Activated CD8-positive, alpha-beta memory T cell treated with anti-CD3 and anti-CD28 coated beads, Interleukin-2, amount 10 ng/mL, durations not matched to agents 7 days and 5 days (primary cell): Measurements from ENCODE around the gene CDH4. TPM values are rescaled to one million over a fixed set of nuclear protein-coding genes. Genes with fewer than 3 reads are reported as not detected.

Experiments used
- ATAC-seq: fragments of 150-1000 bp; cut with Tn5 transposase; one replicate; pipeline ENCODE4 v1.10.0; 2021; ENCODE audit warnings: moderate library complexity
- CTCF ChIA-PET: fragments of 350-600 bp; sonication (Branson Sonifier 250); formaldehyde crosslinking; loops from one replicate; lab custom pipeline; 2021; ENCODE audit warnings: antibody characterized with exemption; lab: Charles Lee
- DNase-seq: peaks from one replicate; pipeline ENCODE4 v3.0.0-alpha.2; 2020
- H3K27ac Mint-ChIP-seq: one replicate; pipeline ENCODE4 v1.8.0; 2021; ENCODE audit warnings: mild to moderate bottlenecking, mixed read lengths
- H3K27me3 Mint-ChIP-seq: one replicate; pipeline ENCODE4 v1.8.0; 2021; ENCODE audit warnings: mixed read lengths
- H3K36me3 Mint-ChIP-seq: one replicate; pipeline ENCODE4 v1.8.0; 2021; ENCODE audit warnings: mild to moderate bottlenecking, mixed read lengths
- H3K4me1 Mint-ChIP-seq: one replicate; pipeline ENCODE4 v1.8.0; 2021; ENCODE audit warnings: mixed read lengths
- H3K4me3 Mint-ChIP-seq: one replicate; pipeline ENCODE4 v1.8.0; 2021; ENCODE audit warnings: mild to moderate bottlenecking, moderate library complexity, mixed read lengths
- H3K9me3 Mint-ChIP-seq: one replicate; pipeline ENCODE4 v1.8.0; 2022; ENCODE audit warnings: low read depth, mixed read lengths
- total RNA-seq, 2 experiments: library from RNA; stranded (reverse); gene quantifications; one replicate each; pipeline ENCODE4 v1.2.3, GENCODE V29; 2021

The CDH4 gene
- total RNA-seq, 2 experiments from 2014 or later = 0.02 TPM; not detected in 1

GRCh38 chr20:61360296-61360695, 108.2 kb downstream of the CDH4 start:
- CTCF ChIA-PET = no interaction called here
- ATAC-seq = no peak
- Mint-ChIP-seq H3K4me1 (no peaks in the 10 kb centered on the region), H3K4me3 (no peak overlapping the region), H3K27ac (no peak overlapping the region), H3K27me3 (no peaks in the 10 kb centered on the region), H3K36me3 (no peaks in the 10 kb centered on the region), H3K9me3 (peaks cover 4% of the 10 kb centered on the region)
- no peak for DNase-seq

- Mint-ChIP-seq H3K27me3 (no peaks in the 10 kb centered on the region), H3K4me1 (no peaks in the 10 kb centered on the region), H3K4me3 (no peak overlapping the region), H3K27ac (no peak overlapping the region), H3K36me3 (no peaks in the 10 kb centered on the region), H3K9me3 (peaks cover 4% of the 10 kb centered on the region)
- ATAC-seq (no peak), DNase-seq (no peak)
- CTCF ChIA-PET = no interaction called here
Observed at GRCh38 chr20:61360940-61361339, 108.9 kb downstream of the CDH4 start.

- Mint-ChIP-seq H3K27ac (no peak overlapping the region), H3K4me1 (no peaks in the 10 kb centered on the region), H3K36me3 (no peaks in the 10 kb centered on the region), H3K27me3 (no peaks in the 10 kb centered on the region), H3K4me3 (no peak overlapping the region), H3K9me3 (peaks cover 4% of the 10 kb centered on the region)
- ATAC-seq (no peak), DNase-seq (no peak)
- CTCF ChIA-PET = no interaction called here
Observed at GRCh38 chr20:61361501-61361900, 109.4 kb downstream of the CDH4 start.

GRCh38 chr20:61364147-61364546, 112.1 kb downstream of the CDH4 start:
- no peak overlapping the region for H3K27ac Mint-ChIP-seq
- peaks cover 4% of the 10 kb centered on the region for H3K9me3 Mint-ChIP-seq
- CTCF ChIA-PET = no interaction called here
- H3K36me3 Mint-ChIP-seq = no peaks in the 10 kb centered on the region
- no peak for DNase-seq
- no peak for ATAC-seq
- H3K4me3 Mint-ChIP-seq = no peak overlapping the region
- no peaks in the 10 kb centered on the region for H3K27me3 Mint-ChIP-seq
- H3K4me1 Mint-ChIP-seq = no peaks in the 10 kb centered on the region

GRCh38 chr20:61366914-61367313, 114.9 kb downstream of the CDH4 start:
- ATAC-seq (no peak), DNase-seq (no peak)
- no peaks in the 10 kb centered on the region for H3K4me1 Mint-ChIP-seq
- H3K27me3 Mint-ChIP-seq = no peaks in the 10 kb centered on the region
- no peaks in the 10 kb centered on the region for H3K36me3 Mint-ChIP-seq
- peaks cover 2% of the 10 kb centered on the region for H3K9me3 Mint-ChIP-seq
- H3K27ac Mint-ChIP-seq = no peak overlapping the region
- CTCF ChIA-PET = no interaction called here
- H3K4me3 Mint-ChIP-seq = no peak overlapping the region

GRCh38 chr20:61369731-61370520, 117.9 kb downstream of the CDH4 start:
- CTCF ChIA-PET = no interaction called here
- H3K27me3 Mint-ChIP-seq = no peaks in the 10 kb centered on the region
- H3K27ac Mint-ChIP-seq = no peak overlapping the region
- no peaks in the 10 kb centered on the region for H3K4me1 Mint-ChIP-seq
- H3K9me3 Mint-ChIP-seq = no peaks in the 10 kb centered on the region
- H3K4me3 Mint-ChIP-seq = no peak overlapping the region
- DNase-seq (no peak), ATAC-seq (no peak)
- H3K36me3 Mint-ChIP-seq = no peaks in the 10 kb centered on the region

- no peak overlapping the region for H3K27ac Mint-ChIP-seq
- no peaks in the 10 kb centered on the region for H3K36me3 Mint-ChIP-seq
- H3K9me3 Mint-ChIP-seq = no peaks in the 10 kb centered on the region
- DNase-seq (no peak), ATAC-seq (no peak)
- CTCF ChIA-PET = no interaction called here
- no peak overlapping the region for H3K4me3 Mint-ChIP-seq
- no peaks in the 10 kb centered on the region for H3K27me3 Mint-ChIP-seq
- no peaks in the 10 kb centered on the region for H3K4me1 Mint-ChIP-seq
Observed at GRCh38 chr20:61370841-61371303, 118.8 kb downstream of the CDH4 start.

- CTCF ChIA-PET = no interaction called here
- Mint-ChIP-seq H3K27me3 (no peaks in the 10 kb centered on the region), H3K36me3 (no peaks in the 10 kb centered on the region), H3K4me1 (no peaks in the 10 kb centered on the region), H3K27ac (no peak overlapping the region), H3K9me3 (no peaks in the 10 kb centered on the region), H3K4me3 (no peak overlapping the region)
- DNase-seq (no peak), ATAC-seq (no peak)
Observed at GRCh38 chr20:61371501-61372136, 119.6 kb downstream of the CDH4 start.

GRCh38 chr20:61372137-61373054, 120.3 kb downstream of the CDH4 start:
- DNase-seq (no peak), ATAC-seq (no peak)
- H3K36me3 Mint-ChIP-seq = no peaks in the 10 kb centered on the region
- CTCF ChIA-PET = no interaction called here
- H3K9me3 Mint-ChIP-seq = no peaks in the 10 kb centered on the region
- H3K27ac Mint-ChIP-seq = no peak overlapping the region
- H3K4me1 Mint-ChIP-seq = no peaks in the 10 kb centered on the region
- no peak overlapping the region for H3K4me3 Mint-ChIP-seq
- H3K27me3 Mint-ChIP-seq = no peaks in the 10 kb centered on the region

GRCh38 chr20:61373055-61373399, 121.0 kb downstream of the CDH4 start:
- Mint-ChIP-seq H3K27me3 (no peaks in the 10 kb centered on the region), H3K27ac (no peak overlapping the region), H3K9me3 (no peaks in the 10 kb centered on the region), H3K36me3 (no peaks in the 10 kb centered on the region), H3K4me3 (no peak overlapping the region), H3K4me1 (no peaks in the 10 kb centered on the region)
- DNase-seq = no peak
- no peak for ATAC-seq
- CTCF ChIA-PET = no interaction called here

GRCh38 chr20:61373956-61374545, 122.0 kb downstream of the CDH4 start:
- no peak overlapping the region for H3K4me3 Mint-ChIP-seq
- no peaks in the 10 kb centered on the region for H3K9me3 Mint-ChIP-seq
- DNase-seq (no peak), ATAC-seq (no peak)
- H3K4me1 Mint-ChIP-seq = no peaks in the 10 kb centered on the region
- no peaks in the 10 kb centered on the region for H3K36me3 Mint-ChIP-seq
- no peak overlapping the region for H3K27ac Mint-ChIP-seq
- CTCF ChIA-PET = no interaction called here
- no peaks in the 10 kb centered on the region for H3K27me3 Mint-ChIP-seq

- Mint-ChIP-seq H3K9me3 (no peaks in the 10 kb centered on the region), H3K4me1 (no peaks in the 10 kb centered on the region), H3K27me3 (no peaks in the 10 kb centered on the region), H3K27ac (no peak overlapping the region), H3K36me3 (no peaks in the 10 kb centered on the region), H3K4me3 (no peak overlapping the region)
- CTCF ChIA-PET = no interaction called here
- DNase-seq = no peak
- no peak for ATAC-seq
Observed at GRCh38 chr20:61376541-61377240, 124.6 kb downstream of the CDH4 start.
